M059J (cell line): Measurements from ENCODE around the gene GABBR2. TPM values are rescaled to one million over a fixed set of nuclear protein-coding genes. Genes with fewer than 3 reads are reported as not detected.
A peak's percentile ranks its signal among the peaks of the same experiment; 100 is the strongest.

ENCODE experiments used
- DNase-seq: peaks from one replicate; pipeline ENCODE4 v3.0.0-alpha.2; 2012; ENCODE audit warnings: low read depth
- total RNA-seq: library from RNA; depleted of rRNA; stranded (reverse); fragments of >200 nt; shearing (Covaris generic); gene quantifications from 2 replicates; pipeline ENCODE4 v1.2.3, GENCODE V29; 2014

GABBR2 gene
- total RNA-seq, 1 experiment from 2014 or later: not detected

- DNase-seq: no peak
These were observed 387.5 kb downstream of the GABBR2 start for GRCh38 chr9:98321269-98321668.

- peak; percentile 37 for DNase-seq
These were observed 389.8 kb downstream of the GABBR2 start for GRCh38 chr9:98318834-98319478.

GRCh38 chr9:98318041-98318790 is 390.5 kb downstream of the GABBR2 start:
- no peak for DNase-seq

GRCh38 chr9:98317134-98317857 is 391.4 kb downstream of the GABBR2 start:
- peak; percentile 53 for DNase-seq

GRCh38 chr9:98316445-98317133 is 392.1 kb downstream of the GABBR2 start:
- no peak for DNase-seq

- peak; percentile 81 for DNase-seq
These were observed 393.1 kb downstream of the GABBR2 start for GRCh38 chr9:98315551-98316060.

GRCh38 chr9:98315067-98315453 is 393.7 kb downstream of the GABBR2 start:
- DNase-seq: no peak

GRCh38 chr9:98314381-98315066 is 394.2 kb downstream of the GABBR2 start:
- DNase-seq: peak; percentile 59

- no peak for DNase-seq
These were observed 396.4 kb downstream of the GABBR2 start for GRCh38 chr9:98312365-98312764.

- DNase-seq: no peak
These were observed 397.2 kb downstream of the GABBR2 start for GRCh38 chr9:98311541-98311940.

GRCh38 chr9:98310752-98311392 is 397.9 kb downstream of the GABBR2 start:
- DNase-seq: no peak

GRCh38 chr9:98306384-98307145 is 402.2 kb downstream of the GABBR2 start:
- no peak for DNase-seq

GRCh38 chr9:98304381-98304780 is 404.4 kb downstream of the GABBR2 start:
- no peak for DNase-seq

- no peak for DNase-seq
These were observed 405.1 kb downstream of the GABBR2 start for GRCh38 chr9:98303633-98304125.

- DNase-seq: no peak
These were observed 405.6 kb downstream of the GABBR2 start for GRCh38 chr9:98302938-98303632.

GRCh38 chr9:98302150-98302549 is 406.6 kb downstream of the GABBR2 start:
- no peak for DNase-seq

GRCh38 chr9:98300611-98301010 is 408.1 kb downstream of the GABBR2 start:
- no peak for DNase-seq

GRCh38 chr9:98298476-98298875 is 410.3 kb downstream of the GABBR2 start:
- DNase-seq: no peak

GRCh38 chr9:98295824-98296223 is 412.9 kb downstream of the GABBR2 start:
- DNase-seq: no peak
